B cell (primary cell): ENCODE measurements around the gene BAZ2B.

Experiments used
- CTCF ChIP-seq: fragments of 200-600 bp; IDR thresholded peaks from one replicate; pipeline ENCODE4 v1.8.0; 2022; ENCODE audit warnings: antibody characterized with exemption, mild to moderate bottlenecking
- EZH2 ChIP-seq: IDR thresholded peaks from 2 replicates; pipeline ENCODE4 v1.6.1; 2012; ENCODE audit warnings: borderline replicate concordance, low read depth, mild to moderate bottlenecking, moderate library complexity, low read length; ENCODE audit not compliant: insufficient read depth, poor library complexity, severe bottlenecking

- TF ChIP-seq CTCF, result no peak
- no peak for TF ChIP-seq EZH2
These were observed 32.3 kb upstream of the BAZ2B start for GRCh38 chr2:159648643-159649042.
